Measurements from ENCODE around the gene EXD2. TPM values are rescaled to one million over a fixed set of nuclear protein-coding genes. Genes with fewer than 3 reads are reported as not detected.
A peak's percentile ranks its signal among the peaks of the same experiment; 100 is the strongest.

The EXD2 gene
- total RNA-seq, 2 donors from 2014 or later = 14.6 to 16.7 TPM

- Histone ChIP-seq H3K4me1 (peaks cover 0 to 2% of the 10 kb centered on the region in 2 donors), H3K27ac (no peak overlapping the region), H3K27me3 (no peaks in the 10 kb centered on the region), H3K4me3 (no peak overlapping the region), H3K36me3 (peaks cover 42% of the 10 kb centered on the region), H3K9me3 (no peaks in the 10 kb centered on the region)
- TF ChIP-seq CTCF (IDR thresholded peaks at IDR 0.05) = no peak
- DNase-seq (ENCODE audit: low spot score) = no peak
Observed at GRCh38 chr14:69235708-69236107, 44.4 kb downstream of the EXD2 start.

- H3K27ac ChIP-seq = no peak overlapping the region
- peaks cover 49% of the 10 kb centered on the region for H3K36me3 ChIP-seq
- DNase-seq (ENCODE audit: low spot score) = no peak
- no peak overlapping the region for H3K4me3 ChIP-seq
- H3K27me3 ChIP-seq = no peaks in the 10 kb centered on the region
- no peak for TF ChIP-seq CTCF (IDR thresholded peaks at IDR 0.05)
- H3K4me1 ChIP-seq = peaks cover 0 to 8% of the 10 kb centered on the region in 2 donors
- no peaks in the 10 kb centered on the region for H3K9me3 ChIP-seq
Observed at GRCh38 chr14:69237142-69237541, 45.8 kb downstream of the EXD2 start.

- Histone ChIP-seq H3K4me3 (no peak overlapping the region), H3K4me1 (peaks cover 0 to 10% of the 10 kb centered on the region in 2 donors), H3K36me3 (peaks cover 49% of the 10 kb centered on the region), H3K27me3 (no peaks in the 10 kb centered on the region), H3K9me3 (no peaks in the 10 kb centered on the region), H3K27ac (no peak overlapping the region)
- DNase-seq (ENCODE audit: low spot score) = no peak
- no peak for TF ChIP-seq CTCF (IDR thresholded peaks at IDR 0.05)
Observed at GRCh38 chr14:69237584-69237983, 46.3 kb downstream of the EXD2 start.

- DNase-seq (ENCODE audit: low spot score) = no peak
- Histone ChIP-seq H3K27me3 (no peaks in the 10 kb centered on the region), H3K4me1 (peaks cover 0 to 15% of the 10 kb centered on the region in 2 donors), H3K9me3 (no peaks in the 10 kb centered on the region), H3K27ac (no peak overlapping the region), H3K4me3 (no peak overlapping the region), H3K36me3 (peaks cover 49% of the 10 kb centered on the region)
- no peak for TF ChIP-seq CTCF (IDR thresholded peaks at IDR 0.05)
Observed at GRCh38 chr14:69238883-69239282, 47.6 kb downstream of the EXD2 start.

GRCh38 chr14:69240527-69241173 is 49.4 kb downstream of the EXD2 start:
- peaks cover 0 to 15% of the 10 kb centered on the region in 2 donors for H3K4me1 ChIP-seq
- DNase-seq (ENCODE audit: low spot score) = no peak
- no peaks in the 10 kb centered on the region for H3K9me3 ChIP-seq
- peaks cover 39% of the 10 kb centered on the region for H3K36me3 ChIP-seq
- no peaks in the 10 kb centered on the region for H3K27me3 ChIP-seq
- H3K27ac ChIP-seq = peak overlapping the region in 1 of 2 donors; percentile 70
- no peak for TF ChIP-seq CTCF (IDR thresholded peaks at IDR 0.05)
- H3K4me3 ChIP-seq = no peak overlapping the region

GRCh38 chr14:69241577-69241976 is 50.3 kb downstream of the EXD2 start:
- Histone ChIP-seq H3K4me3 (no peak overlapping the region), H3K36me3 (peaks cover 30% of the 10 kb centered on the region), H3K9me3 (no peaks in the 10 kb centered on the region), H3K4me1 (peaks cover 0 to 15% of the 10 kb centered on the region in 2 donors), H3K27ac (peak overlapping the region in 1 of 2 donors; percentile 70), H3K27me3 (no peaks in the 10 kb centered on the region)
- TF ChIP-seq CTCF (IDR thresholded peaks at IDR 0.05) = no peak
- no peak for DNase-seq (ENCODE audit: low spot score)
